Lower lobe of right lung (tissue), 2 donors: Measurements from ENCODE around the gene MYBPC3. TPM values are rescaled to one million over a fixed set of nuclear protein-coding genes. Genes with fewer than 3 reads are reported as not detected.

Experiments
- ATAC-seq, 2 donors: fragments of 200-7000 bp; cut with Tn5 transposase; one replicate each; pipeline ENCODE4 v1.9.1; 2020 to 2022; ENCODE audit warnings: mild to moderate bottlenecking in 2 of 2, moderate library complexity in 2 of 2
- DNase-seq: peaks from one replicate; pipeline ENCODE4 v3.0.0-alpha.2; 2020
- H3K27ac ChIP-seq: fragments of 200-600 bp; one replicate; pipeline ENCODE4 v1.8.0; 2022
- H3K27me3 ChIP-seq: fragments of 200-600 bp; one replicate; pipeline ENCODE4 v1.8.0; 2022; ENCODE audit warnings: low read depth
- H3K36me3 ChIP-seq: fragments of 200-600 bp; one replicate; pipeline ENCODE4 v1.8.0; 2022; ENCODE audit warnings: mild to moderate bottlenecking
- H3K4me1 ChIP-seq: fragments of 200-600 bp; one replicate; pipeline ENCODE4 v1.8.0; 2022
- H3K4me3 ChIP-seq: fragments of 200-600 bp; one replicate; pipeline ENCODE4 v1.8.0; 2022; ENCODE audit warnings: mild to moderate bottlenecking
- H3K9me3 ChIP-seq: fragments of 200-600 bp; one replicate; pipeline ENCODE4 v1.8.0; 2022
- intact Hi-C: fragments of 100-400 bp; cut with DNase I; formaldehyde crosslinking; loops from one replicate; pipeline ENCODE4 v1.11.0; 2022
- total RNA-seq: library from RNA; stranded (reverse); fragmentation: NEBNext Ultra II Directional; extraction: Animal tissue kit (Norgen Biotek cat#: 25700); gene quantifications from one replicate; pipeline ENCODE4 v1.2.1, GENCODE V29; 2021
- TF ChIP-seq, protein P1 (sequence below): fragments of 200-600 bp; IDR thresholded peaks from one replicate; pipeline ENCODE4 v1.8.0; 2022; ENCODE audit warnings: antibody characterized with exemption, mild to moderate bottlenecking
- donor health status: DM: no; HTN: yes; CAD: no; lungs with severe emphysema.

MYBPC3 gene
- total RNA-seq, 1 donor from 2014 or later = 0.86 TPM

DNA sequence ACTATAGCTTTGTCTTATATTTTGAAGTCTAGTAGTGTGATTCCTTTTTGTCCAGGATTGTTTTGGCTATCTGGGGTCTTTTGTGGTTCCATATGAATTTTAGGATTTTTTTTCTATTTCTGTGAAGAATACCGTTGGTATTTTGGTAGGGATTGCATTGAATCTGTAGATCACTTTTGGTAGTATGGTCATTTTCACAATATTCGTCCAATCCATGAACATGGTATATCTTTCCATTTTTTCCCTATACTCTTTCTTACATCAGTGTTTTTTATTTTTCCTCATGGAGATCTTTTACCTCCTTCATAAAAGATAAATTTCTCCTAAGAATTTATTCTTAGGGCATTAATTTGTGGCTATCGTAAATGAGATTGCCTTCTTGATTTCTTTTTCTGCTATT is 53.4 kb downstream of the MYBPC3 start:
- ATAC-seq (no peak), DNase-seq (no peak)
- intact Hi-C loops = no loop called here
- Histone ChIP-seq H3K4me1 (no peaks in the 10 kb centered on the region), H3K9me3 (peaks cover 8% of the 10 kb centered on the region), H3K36me3 (peaks cover 99% of the 10 kb centered on the region), H3K27me3 (no peaks in the 10 kb centered on the region), H3K27ac (no peak overlapping the region), H3K4me3 (no peak overlapping the region)
- TF ChIP-seq, protein P1, sequence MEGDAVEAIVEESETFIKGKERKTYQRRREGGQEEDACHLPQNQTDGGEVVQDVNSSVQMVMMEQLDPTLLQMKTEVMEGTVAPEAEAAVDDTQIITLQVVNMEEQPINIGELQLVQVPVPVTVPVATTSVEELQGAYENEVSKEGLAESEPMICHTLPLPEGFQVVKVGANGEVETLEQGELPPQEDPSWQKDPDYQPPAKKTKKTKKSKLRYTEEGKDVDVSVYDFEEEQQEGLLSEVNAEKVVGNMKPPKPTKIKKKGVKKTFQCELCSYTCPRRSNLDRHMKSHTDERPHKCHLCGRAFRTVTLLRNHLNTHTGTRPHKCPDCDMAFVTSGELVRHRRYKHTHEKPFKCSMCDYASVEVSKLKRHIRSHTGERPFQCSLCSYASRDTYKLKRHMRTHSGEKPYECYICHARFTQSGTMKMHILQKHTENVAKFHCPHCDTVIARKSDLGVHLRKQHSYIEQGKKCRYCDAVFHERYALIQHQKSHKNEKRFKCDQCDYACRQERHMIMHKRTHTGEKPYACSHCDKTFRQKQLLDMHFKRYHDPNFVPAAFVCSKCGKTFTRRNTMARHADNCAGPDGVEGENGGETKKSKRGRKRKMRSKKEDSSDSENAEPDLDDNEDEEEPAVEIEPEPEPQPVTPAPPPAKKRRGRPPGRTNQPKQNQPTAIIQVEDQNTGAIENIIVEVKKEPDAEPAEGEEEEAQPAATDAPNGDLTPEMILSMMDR = no peak

DNA sequence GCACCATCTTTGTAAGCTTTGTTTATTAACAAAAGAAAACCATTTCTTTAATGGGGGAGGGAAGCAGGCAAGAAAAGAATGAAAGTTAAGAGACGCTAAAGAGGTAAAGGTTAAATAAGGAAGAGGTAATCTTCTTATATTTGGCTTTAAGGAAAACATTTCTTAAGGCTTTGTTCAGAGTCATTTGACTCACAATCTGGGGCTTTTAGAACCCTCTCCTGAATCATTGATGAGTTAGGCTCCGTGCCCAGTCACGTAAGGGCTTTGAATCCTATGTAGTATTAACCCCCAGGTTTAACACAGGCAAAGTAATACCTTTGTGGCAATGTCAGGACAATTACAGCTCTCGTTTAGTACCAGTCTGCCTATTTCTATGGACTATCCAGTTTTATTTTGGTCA is 56.5 kb downstream of the MYBPC3 start:
- no peak for ATAC-seq
- Histone ChIP-seq H3K27ac (no peak overlapping the region), H3K27me3 (no peaks in the 10 kb centered on the region), H3K36me3 (peaks cover 99% of the 10 kb centered on the region), H3K4me1 (no peaks in the 10 kb centered on the region), H3K4me3 (no peak overlapping the region), H3K9me3 (no peaks in the 10 kb centered on the region)
- TF ChIP-seq, protein P1 = no peak
- no peak for DNase-seq
- intact Hi-C loops = no loop called here

DNA sequence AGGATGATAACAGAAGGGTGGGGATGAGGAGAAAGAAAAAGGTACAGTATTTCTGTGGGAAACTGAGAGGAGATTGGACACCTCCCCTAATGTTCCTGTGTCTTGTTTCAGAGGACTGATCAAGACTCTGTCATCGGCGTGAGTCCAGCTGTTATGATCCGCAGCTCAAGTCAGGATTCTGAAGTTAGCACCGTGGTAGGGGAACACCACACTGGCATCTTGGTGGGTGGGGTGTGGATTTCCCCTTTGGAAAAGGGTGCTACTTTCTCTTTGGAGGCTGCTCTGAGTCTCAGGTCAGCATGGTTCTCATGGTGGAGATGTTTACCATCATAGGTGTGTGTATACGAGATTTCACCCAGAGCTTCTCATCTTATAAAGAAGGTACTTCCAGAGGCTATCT is 57.1 kb downstream of the MYBPC3 start:
- TF ChIP-seq, protein P1 = no peak
- intact Hi-C loops = no loop called here
- DNase-seq (no peak), ATAC-seq (no peak)
- no peaks in the 10 kb centered on the region for H3K27me3 ChIP-seq
- H3K4me1 ChIP-seq = no peaks in the 10 kb centered on the region
- H3K9me3 ChIP-seq = no peaks in the 10 kb centered on the region
- no peak overlapping the region for H3K4me3 ChIP-seq
- H3K36me3 ChIP-seq = peaks cover 99% of the 10 kb centered on the region
- H3K27ac ChIP-seq = no peak overlapping the region

DNA sequence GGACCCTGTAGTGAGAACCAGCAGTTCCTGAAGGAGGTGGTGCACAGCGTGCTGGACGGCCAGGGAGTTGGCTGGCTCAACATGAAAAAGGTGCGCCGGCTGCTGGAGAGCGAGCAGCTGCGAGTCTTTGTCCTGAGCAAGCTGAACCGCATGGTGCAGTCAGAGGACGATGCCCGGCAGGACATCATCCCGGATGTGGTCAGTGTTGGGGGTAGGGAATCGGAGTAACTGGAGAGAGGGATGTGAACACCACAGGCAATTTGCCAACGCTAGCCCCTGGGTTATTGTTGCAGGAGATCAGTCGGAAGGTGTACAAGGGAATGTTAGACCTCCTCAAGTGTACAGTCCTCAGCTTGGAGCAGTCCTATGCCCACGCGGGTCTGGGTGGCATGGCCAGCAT is 62.6 kb downstream of the MYBPC3 start:
- H3K4me3 ChIP-seq = no peak overlapping the region
- no peaks in the 10 kb centered on the region for H3K27me3 ChIP-seq
- no peaks in the 10 kb centered on the region for H3K9me3 ChIP-seq
- intact Hi-C loops = no loop called here
- no peak overlapping the region for H3K27ac ChIP-seq
- TF ChIP-seq, protein P1 = no peak
- DNase-seq (no peak), ATAC-seq (no peak)
- H3K4me1 ChIP-seq = no peaks in the 10 kb centered on the region
- H3K36me3 ChIP-seq = peaks cover 100% of the 10 kb centered on the region

DNA sequence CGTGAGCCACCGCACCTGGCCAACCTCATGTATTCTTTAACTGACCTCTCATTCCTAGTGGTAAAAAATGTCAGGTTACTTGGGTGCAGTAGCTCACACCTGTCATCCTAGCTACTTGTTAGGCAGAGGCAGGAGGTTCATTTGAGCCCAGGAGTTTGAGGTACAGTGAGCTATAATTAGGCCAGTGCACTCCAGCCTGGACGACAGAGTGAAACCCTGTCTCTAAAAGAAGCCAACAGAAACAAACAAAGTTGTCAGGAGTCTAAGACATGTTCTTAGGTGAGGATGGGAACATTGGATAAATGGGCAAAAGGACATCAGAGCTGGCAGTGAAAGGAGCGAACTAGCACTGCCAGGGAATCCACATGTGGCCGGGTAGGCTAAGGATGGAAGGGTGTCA is 64.4 kb downstream of the MYBPC3 start:
- intact Hi-C loops = no loop called here
- Histone ChIP-seq H3K27me3 (no peaks in the 10 kb centered on the region), H3K36me3 (peaks cover 100% of the 10 kb centered on the region), H3K4me3 (no peak overlapping the region), H3K4me1 (no peaks in the 10 kb centered on the region), H3K27ac (no peak overlapping the region), H3K9me3 (no peaks in the 10 kb centered on the region)
- ATAC-seq = no peak
- no peak for DNase-seq
- TF ChIP-seq, protein P1 = no peak
